ENCODE measurements around the gene JAZF1.

The JAZF1 gene

GRCh38 chr7:28152594-28152993, 28.0 kb downstream of the JAZF1 start:
- Histone ChIP-seq H3K36me3 (ENCODE audit: control insufficient read depth, insufficient read depth, low read length) (no peaks in the 10 kb centered on the region), H3K27ac (ENCODE audit: low read depth, low read length, severe bottlenecking) (no peak overlapping the region), H3K4me1 (ENCODE audit: control insufficient read depth, insufficient read depth, low read length, poor library complexity, severe bottlenecking) (peaks cover 8% of the 10 kb centered on the region), H3K4me3 (ENCODE audit: extremely low read depth, insufficient read depth, low read length, poor library complexity, severe bottlenecking) (no peak overlapping the region), H3K9me3 (ENCODE audit: control insufficient read depth, low read length) (no peaks in the 10 kb centered on the region)
- WGBS, 2 experiments (ENCODE audit: insufficient coverage in 2 of 2) = 83 to 95% methylated on average over 1 to 2 of the region's 4 CpGs

- Histone ChIP-seq H3K9me3 (ENCODE audit: control insufficient read depth, low read length) (no peaks in the 10 kb centered on the region), H3K36me3 (ENCODE audit: control insufficient read depth, insufficient read depth, low read length) (no peaks in the 10 kb centered on the region), H3K4me1 (ENCODE audit: control insufficient read depth, insufficient read depth, low read length, poor library complexity, severe bottlenecking) (peaks cover 8% of the 10 kb centered on the region), H3K4me3 (ENCODE audit: extremely low read depth, insufficient read depth, low read length, poor library complexity, severe bottlenecking) (no peak overlapping the region), H3K27ac (ENCODE audit: low read depth, low read length, severe bottlenecking) (no peak overlapping the region)
- 71% methylated on average over 1 of the region's 4 CpGs; no CpG with 5 or more reads in 1 of the 2 experiments for WGBS, 2 experiments (ENCODE audit: insufficient coverage in 2 of 2)
These were observed 28.6 kb downstream of the JAZF1 start for GRCh38 chr7:28151965-28152364.

GRCh38 chr7:28149291-28150101, 31.1 kb downstream of the JAZF1 start:
- H3K4me3 ChIP-seq (ENCODE audit: extremely low read depth, insufficient read depth, low read length, poor library complexity, severe bottlenecking) = no peak overlapping the region
- H3K36me3 ChIP-seq (ENCODE audit: control insufficient read depth, insufficient read depth, low read length) = no peaks in the 10 kb centered on the region
- H3K9me3 ChIP-seq (ENCODE audit: control insufficient read depth, low read length) = no peaks in the 10 kb centered on the region
- H3K27ac ChIP-seq (ENCODE audit: low read depth, low read length, severe bottlenecking) = no peak overlapping the region
- no peaks in the 10 kb centered on the region for H3K4me1 ChIP-seq (ENCODE audit: control insufficient read depth, insufficient read depth, low read length, poor library complexity, severe bottlenecking)
- WGBS, 2 experiments (ENCODE audit: insufficient coverage in 2 of 2) = 71 to 79% methylated on average over 3 of the region's 8 CpGs

- H3K4me1 ChIP-seq (ENCODE audit: control insufficient read depth, insufficient read depth, low read length, poor library complexity, severe bottlenecking) = no peaks in the 10 kb centered on the region
- H3K27ac ChIP-seq (ENCODE audit: low read depth, low read length, severe bottlenecking) = no peak overlapping the region
- no peak overlapping the region for H3K4me3 ChIP-seq (ENCODE audit: extremely low read depth, insufficient read depth, low read length, poor library complexity, severe bottlenecking)
- no peaks in the 10 kb centered on the region for H3K36me3 ChIP-seq (ENCODE audit: control insufficient read depth, insufficient read depth, low read length)
- H3K9me3 ChIP-seq (ENCODE audit: control insufficient read depth, low read length) = no peaks in the 10 kb centered on the region
- WGBS, 2 experiments (ENCODE audit: insufficient coverage in 2 of 2) = 94 to 100% methylated on average over 2 of the region's 2 CpGs
These were observed 34.7 kb downstream of the JAZF1 start for GRCh38 chr7:28145931-28146330.

- Histone ChIP-seq H3K4me1 (ENCODE audit: control insufficient read depth, insufficient read depth, low read length, poor library complexity, severe bottlenecking) (no peaks in the 10 kb centered on the region), H3K27ac (ENCODE audit: low read depth, low read length, severe bottlenecking) (no peak overlapping the region), H3K9me3 (ENCODE audit: control insufficient read depth, low read length) (no peaks in the 10 kb centered on the region), H3K36me3 (ENCODE audit: control insufficient read depth, insufficient read depth, low read length) (no peaks in the 10 kb centered on the region), H3K4me3 (ENCODE audit: extremely low read depth, insufficient read depth, low read length, poor library complexity, severe bottlenecking) (no peak overlapping the region)
- 92 to 100% methylated on average over 1 of the region's 3 CpGs for WGBS, 2 experiments (ENCODE audit: insufficient coverage in 2 of 2)
These were observed 35.4 kb downstream of the JAZF1 start for GRCh38 chr7:28145090-28145626.

GRCh38 chr7:28144266-28144665, 36.3 kb downstream of the JAZF1 start:
- H3K27ac ChIP-seq (ENCODE audit: low read depth, low read length, severe bottlenecking) = no peak overlapping the region
- no peaks in the 10 kb centered on the region for H3K36me3 ChIP-seq (ENCODE audit: control insufficient read depth, insufficient read depth, low read length)
- no peaks in the 10 kb centered on the region for H3K9me3 ChIP-seq (ENCODE audit: control insufficient read depth, low read length)
- H3K4me1 ChIP-seq (ENCODE audit: control insufficient read depth, insufficient read depth, low read length, poor library complexity, severe bottlenecking) = no peaks in the 10 kb centered on the region
- H3K4me3 ChIP-seq (ENCODE audit: extremely low read depth, insufficient read depth, low read length, poor library complexity, severe bottlenecking) = no peak overlapping the region
- 33% methylated on average over 1 of the region's 3 CpGs; no CpG with 5 or more reads in 1 of the 2 experiments for WGBS, 2 experiments (ENCODE audit: insufficient coverage in 2 of 2)

- H3K4me1 ChIP-seq (ENCODE audit: control insufficient read depth, insufficient read depth, low read length, poor library complexity, severe bottlenecking) = no peaks in the 10 kb centered on the region
- no peak overlapping the region for H3K27ac ChIP-seq (ENCODE audit: low read depth, low read length, severe bottlenecking)
- WGBS, 2 experiments (ENCODE audit: insufficient coverage in 2 of 2) = 100% methylated on average over 1 to 2 of the region's 3 CpGs
These were observed 37.9 kb downstream of the JAZF1 start for GRCh38 chr7:28142650-28143049.

GRCh38 chr7:28140979-28141378, 39.6 kb downstream of the JAZF1 start:
- Histone ChIP-seq H3K9me3 (ENCODE audit: control insufficient read depth, low read length) (no peaks in the 10 kb centered on the region), H3K36me3 (ENCODE audit: control insufficient read depth, insufficient read depth, low read length) (no peaks in the 10 kb centered on the region), H3K4me3 (ENCODE audit: extremely low read depth, insufficient read depth, low read length, poor library complexity, severe bottlenecking) (no peak overlapping the region), H3K4me1 (ENCODE audit: control insufficient read depth, insufficient read depth, low read length, poor library complexity, severe bottlenecking) (no peaks in the 10 kb centered on the region), H3K27ac (ENCODE audit: low read depth, low read length, severe bottlenecking) (no peak overlapping the region)
- WGBS, 2 experiments (ENCODE audit: insufficient coverage in 2 of 2) = 100% methylated on average over 1 of the region's 1 CpG; no CpG with 5 or more reads in 1 of the 2 experiments

More at GRCh38 chr7:28142650-28143049, 37.9 kb downstream of the JAZF1 start:
- no peaks in the 10 kb centered on the region for H3K36me3 ChIP-seq (ENCODE audit: control insufficient read depth, insufficient read depth, low read length)
- no peaks in the 10 kb centered on the region for H3K9me3 ChIP-seq (ENCODE audit: control insufficient read depth, low read length)
- H3K4me3 ChIP-seq (ENCODE audit: extremely low read depth, insufficient read depth, low read length, poor library complexity, severe bottlenecking) = no peak overlapping the region

GRCh38 chr7:28138837-28139236, 41.8 kb downstream of the JAZF1 start:
- Histone ChIP-seq H3K27ac (ENCODE audit: low read depth, low read length, severe bottlenecking) (no peak overlapping the region), H3K36me3 (ENCODE audit: control insufficient read depth, insufficient read depth, low read length) (no peaks in the 10 kb centered on the region), H3K4me3 (ENCODE audit: extremely low read depth, insufficient read depth, low read length, poor library complexity, severe bottlenecking) (no peak overlapping the region), H3K4me1 (ENCODE audit: control insufficient read depth, insufficient read depth, low read length, poor library complexity, severe bottlenecking) (no peaks in the 10 kb centered on the region), H3K9me3 (ENCODE audit: control insufficient read depth, low read length) (no peaks in the 10 kb centered on the region)
- WGBS, 2 experiments (ENCODE audit: insufficient coverage in 2 of 2) = 80% methylated on average over 1 of the region's 2 CpGs; no CpG with 5 or more reads in 1 of the 2 experiments

- Histone ChIP-seq H3K27ac (ENCODE audit: low read depth, low read length, severe bottlenecking) (no peak overlapping the region), H3K4me3 (ENCODE audit: extremely low read depth, insufficient read depth, low read length, poor library complexity, severe bottlenecking) (no peak overlapping the region), H3K9me3 (ENCODE audit: control insufficient read depth, low read length) (no peaks in the 10 kb centered on the region), H3K4me1 (ENCODE audit: control insufficient read depth, insufficient read depth, low read length, poor library complexity, severe bottlenecking) (no peaks in the 10 kb centered on the region), H3K36me3 (ENCODE audit: control insufficient read depth, insufficient read depth, low read length) (no peaks in the 10 kb centered on the region)
- WGBS, 2 experiments (ENCODE audit: insufficient coverage in 2 of 2) = 67 to 76% methylated on average over 3 to 6 of the region's 7 CpGs
These were observed 43.1 kb downstream of the JAZF1 start for GRCh38 chr7:28137463-28137862.

GRCh38 chr7:28136885-28137284, 43.7 kb downstream of the JAZF1 start:
- H3K27ac ChIP-seq (ENCODE audit: low read depth, low read length, severe bottlenecking) = no peak overlapping the region
- no peaks in the 10 kb centered on the region for H3K9me3 ChIP-seq (ENCODE audit: control insufficient read depth, low read length)
- H3K4me1 ChIP-seq (ENCODE audit: control insufficient read depth, insufficient read depth, low read length, poor library complexity, severe bottlenecking) = no peaks in the 10 kb centered on the region
- 91 to 98% methylated on average over 6 to 7 of the region's 8 CpGs for WGBS, 2 experiments (ENCODE audit: insufficient coverage in 2 of 2)
- H3K36me3 ChIP-seq (ENCODE audit: control insufficient read depth, insufficient read depth, low read length) = no peaks in the 10 kb centered on the region
- no peak overlapping the region for H3K4me3 ChIP-seq (ENCODE audit: extremely low read depth, insufficient read depth, low read length, poor library complexity, severe bottlenecking)
